Mucosa of rectum (tissue), 2 donors: ENCODE data around the gene RIN3.

Experiments
- H3K27ac ChIP-seq, 2 donors: one replicate each; pipeline ENCODE4 v1.7.0; 2013; ENCODE audit warnings: inconsistent platforms in 2 of 2, low read depth in 2 of 2, low read length in 2 of 2
- H3K27me3 ChIP-seq, 2 donors: one replicate each; pipeline ENCODE4 v1.7.0; 2013; ENCODE audit warnings: low read length in 2 of 2; ENCODE audit not compliant: control insufficient read depth in 2 of 2, insufficient read depth in 2 of 2
- H3K36me3 ChIP-seq, 2 donors: one replicate each; pipeline ENCODE4 v1.7.0; 2013; ENCODE audit warnings: low read length in 2 of 2; ENCODE audit not compliant: control insufficient read depth in 2 of 2, insufficient read depth in 2 of 2
- H3K4me1 ChIP-seq, 2 donors: one replicate each; pipeline ENCODE4 v1.7.0; 2013; ENCODE audit warnings: low read length in 2 of 2, mild to moderate bottlenecking in 1 of 2; ENCODE audit not compliant: control insufficient read depth in 2 of 2, insufficient read depth in 2 of 2
- H3K4me3 ChIP-seq, 2 donors: one replicate each; pipeline ENCODE4 v1.7.0; 2013; ENCODE audit warnings: low read length in 2 of 2
- H3K9ac ChIP-seq, 2 donors: one replicate each; pipeline ENCODE4 v1.7.0; 2013; ENCODE audit warnings: low read length in 2 of 2, low read depth in 1 of 2, mild to moderate bottlenecking in 1 of 2
- H3K9me3 ChIP-seq, 2 donors: one replicate each; pipeline ENCODE4 v1.7.0; 2013; ENCODE audit warnings: low read length in 2 of 2; ENCODE audit not compliant: control insufficient read depth in 2 of 2
- donor health status: healthy.
- donor health status: Normal muscosa, but diverticular disease.

Gene RIN3

DNA sequence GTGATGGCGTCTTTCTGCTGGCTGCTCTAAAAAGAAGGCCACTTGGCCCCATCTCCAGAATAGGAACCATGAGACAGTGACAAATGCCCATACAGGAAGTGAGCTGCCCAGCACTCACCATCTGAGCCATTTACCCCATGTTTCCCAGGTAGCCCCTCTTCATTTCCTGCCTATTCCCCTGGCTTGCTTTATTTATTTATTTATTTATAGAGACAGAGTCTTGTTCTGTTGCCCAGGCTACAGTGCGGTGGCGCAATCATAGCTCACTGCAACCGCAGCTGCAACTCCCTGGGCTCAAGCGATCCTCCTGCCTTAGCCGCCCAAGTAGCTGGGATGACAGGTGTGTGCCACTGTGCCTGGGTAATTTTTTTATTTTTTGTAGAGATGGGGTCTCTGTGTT is 71.2 kb downstream of the RIN3 start:
- H3K36me3 ChIP-seq = peaks cover 2 to 4% of the 10 kb centered on the region in 2 donors
- H3K27me3 ChIP-seq = no peaks in the 10 kb centered on the region
- H3K4me3 ChIP-seq = no peak overlapping the region
- H3K27ac ChIP-seq = no peak overlapping the region
- no peaks in the 10 kb centered on the region for H3K9me3 ChIP-seq
- no peak overlapping the region for H3K9ac ChIP-seq
- H3K4me1 ChIP-seq = peaks cover 2 to 14% of the 10 kb centered on the region in 2 donors

DNA sequence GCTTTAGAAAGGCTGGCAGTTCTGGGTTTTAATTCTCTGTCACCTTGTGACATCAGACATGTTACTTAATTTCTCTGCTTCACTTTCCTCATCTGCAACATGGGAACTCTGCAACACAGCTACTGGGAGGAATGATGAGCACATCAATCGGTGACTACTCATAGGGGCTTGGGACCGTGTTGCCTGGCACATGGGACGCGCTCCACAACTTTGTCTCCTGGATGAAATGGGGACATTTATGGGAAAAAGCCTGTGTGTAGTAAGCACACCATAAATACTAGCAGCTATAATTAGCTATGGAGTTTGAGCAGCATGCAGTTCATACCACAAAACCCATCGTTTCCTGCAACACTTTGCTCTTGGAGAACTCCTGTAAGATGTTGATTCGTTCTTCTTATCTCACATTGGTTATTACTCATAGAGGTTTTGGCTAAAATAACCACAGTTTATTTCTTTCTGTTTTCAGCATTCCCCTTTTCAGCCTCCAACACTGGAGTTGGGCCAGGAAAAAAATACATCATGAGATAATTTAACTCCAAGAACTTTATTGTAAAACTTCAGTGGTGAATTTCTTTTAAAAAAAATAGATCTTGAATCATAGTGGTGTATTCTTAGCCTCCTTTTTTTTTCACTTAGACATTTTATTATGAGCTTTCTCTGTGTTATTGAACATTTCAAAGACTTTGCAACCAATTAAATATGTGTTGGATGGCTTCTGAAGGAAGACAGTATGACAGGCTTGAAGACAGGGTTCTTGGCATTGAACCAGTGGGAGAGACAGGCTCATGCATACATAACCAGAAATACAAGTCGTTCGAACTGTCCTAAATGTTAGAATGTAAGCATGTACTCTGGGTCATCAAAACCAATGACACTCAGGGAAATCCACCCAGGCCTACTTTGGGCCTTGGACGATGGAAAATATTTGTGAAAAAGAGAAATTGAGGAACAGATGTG is 72.7 kb downstream of the RIN3 start:
- no peaks in the 10 kb centered on the region for H3K9me3 ChIP-seq
- no peak overlapping the region for H3K9ac ChIP-seq
- H3K4me3 ChIP-seq = no peak overlapping the region
- no peaks in the 10 kb centered on the region for H3K27me3 ChIP-seq
- H3K27ac ChIP-seq = peak overlapping the region; percentile 60 to 64
- no peaks in the 10 kb centered on the region for H3K36me3 ChIP-seq
- peaks cover 2 to 14% of the 10 kb centered on the region in 2 donors for H3K4me1 ChIP-seq

GRCh38 chr14:92586963-92587699 is 73.5 kb downstream of the RIN3 start:
- H3K27me3 ChIP-seq = no peaks in the 10 kb centered on the region
- H3K36me3 ChIP-seq = no peaks in the 10 kb centered on the region
- H3K27ac ChIP-seq = peak overlapping the region; percentile 60 to 64

DNA sequence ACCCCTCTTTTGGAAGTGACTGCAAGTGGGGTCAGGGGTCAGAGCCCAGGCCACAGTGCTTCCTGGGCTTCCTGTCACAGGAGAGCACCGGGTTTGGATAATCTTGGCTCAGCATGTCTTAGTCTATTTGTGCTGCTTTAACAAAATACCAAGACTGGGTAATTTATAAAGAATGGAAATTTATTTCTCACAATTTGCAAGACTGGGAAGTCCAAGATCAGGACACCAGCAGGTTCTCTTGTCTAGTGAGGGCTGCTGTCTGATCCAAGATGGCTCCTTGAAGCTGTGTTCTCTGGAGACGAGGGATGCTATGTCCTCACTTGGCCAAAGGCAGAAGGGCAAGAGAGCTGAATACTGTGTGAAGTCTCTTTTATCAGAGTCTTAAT is 74.1 kb downstream of the RIN3 start:
- Histone ChIP-seq H3K4me3 (no peak overlapping the region), H3K4me1 (peaks cover 2 to 12% of the 10 kb centered on the region in 2 donors), H3K9me3 (no peaks in the 10 kb centered on the region), H3K27ac (peak overlapping the region; percentile 60 to 64), H3K36me3 (no peaks in the 10 kb centered on the region), H3K27me3 (no peaks in the 10 kb centered on the region), H3K9ac (no peak overlapping the region)

More at GRCh38 chr14:92586963-92587699, 73.5 kb downstream of the RIN3 start:
- Histone ChIP-seq H3K9ac (no peak overlapping the region), H3K9me3 (no peaks in the 10 kb centered on the region), H3K4me3 (no peak overlapping the region), H3K4me1 (peaks cover 2 to 14% of the 10 kb centered on the region in 2 donors)

DNA sequence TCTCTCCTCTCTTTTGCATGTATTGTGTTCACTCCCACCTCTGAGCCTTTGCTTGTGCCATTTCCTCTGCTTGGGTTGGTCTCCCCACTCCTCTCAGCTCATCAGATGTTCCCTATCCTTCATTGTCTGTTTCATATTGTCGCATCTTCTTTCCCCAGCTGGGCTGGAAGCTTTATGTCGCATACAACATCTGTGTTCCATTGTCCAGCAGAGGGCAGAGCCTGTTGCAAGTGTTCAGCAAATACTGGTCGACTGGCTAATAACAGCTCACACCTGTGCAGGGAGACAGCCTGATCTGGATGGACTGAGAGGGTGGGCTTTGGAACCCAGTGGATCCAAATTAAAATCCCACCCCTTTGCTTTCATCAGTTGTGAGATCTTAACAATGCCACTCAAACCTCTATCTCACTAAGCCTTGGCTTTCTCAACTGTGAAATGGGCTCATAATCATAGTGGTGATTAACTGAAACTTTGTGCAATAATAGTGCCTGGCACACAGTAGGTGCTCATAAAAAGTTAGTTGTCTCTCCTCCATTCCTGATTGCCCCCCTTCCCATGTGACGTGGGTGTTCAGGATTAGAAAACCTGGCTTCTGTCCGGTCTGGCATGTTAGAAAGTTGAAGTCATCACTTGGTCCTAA is 75.8 kb downstream of the RIN3 start:
- Histone ChIP-seq H3K36me3 (no peaks in the 10 kb centered on the region), H3K27me3 (no peaks in the 10 kb centered on the region), H3K4me1 (peaks cover 2 to 11% of the 10 kb centered on the region in 2 donors), H3K27ac (no peak overlapping the region), H3K4me3 (no peak overlapping the region), H3K9ac (no peak overlapping the region), H3K9me3 (no peaks in the 10 kb centered on the region)

DNA sequence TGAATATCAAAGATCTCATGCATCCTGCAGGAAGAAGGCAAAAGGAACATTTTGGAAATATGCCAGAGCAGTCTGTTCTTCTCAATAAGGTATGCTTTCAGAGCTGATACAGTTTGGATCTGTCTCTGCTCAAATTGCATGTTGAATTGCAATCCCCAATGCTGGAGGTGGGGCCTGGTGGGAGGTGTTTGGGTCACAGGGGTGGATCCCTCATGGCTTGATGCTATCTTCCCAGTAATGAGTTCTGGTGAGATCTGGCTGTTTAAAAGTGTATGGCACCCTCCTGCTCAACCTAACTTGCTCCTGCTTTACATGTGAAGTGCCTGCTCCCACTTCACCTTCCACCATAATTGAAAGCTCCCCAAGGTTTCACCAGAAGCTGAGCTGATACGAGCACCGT is 76.6 kb downstream of the RIN3 start:
- Histone ChIP-seq H3K27me3 (no peaks in the 10 kb centered on the region), H3K9ac (no peak overlapping the region), H3K4me1 (peaks cover 0 to 6% of the 10 kb centered on the region in 2 donors), H3K27ac (no peak overlapping the region), H3K4me3 (no peak overlapping the region), H3K9me3 (no peaks in the 10 kb centered on the region), H3K36me3 (no peaks in the 10 kb centered on the region)

GRCh38 chr14:92590941-92591340 is 77.4 kb downstream of the RIN3 start:
- no peak overlapping the region for H3K4me3 ChIP-seq
- no peaks in the 10 kb centered on the region for H3K36me3 ChIP-seq
- H3K9me3 ChIP-seq = no peaks in the 10 kb centered on the region
- H3K4me1 ChIP-seq = peaks cover 0 to 6% of the 10 kb centered on the region in 2 donors
- no peak overlapping the region for H3K27ac ChIP-seq
- no peak overlapping the region for H3K9ac ChIP-seq
- no peaks in the 10 kb centered on the region for H3K27me3 ChIP-seq

DNA sequence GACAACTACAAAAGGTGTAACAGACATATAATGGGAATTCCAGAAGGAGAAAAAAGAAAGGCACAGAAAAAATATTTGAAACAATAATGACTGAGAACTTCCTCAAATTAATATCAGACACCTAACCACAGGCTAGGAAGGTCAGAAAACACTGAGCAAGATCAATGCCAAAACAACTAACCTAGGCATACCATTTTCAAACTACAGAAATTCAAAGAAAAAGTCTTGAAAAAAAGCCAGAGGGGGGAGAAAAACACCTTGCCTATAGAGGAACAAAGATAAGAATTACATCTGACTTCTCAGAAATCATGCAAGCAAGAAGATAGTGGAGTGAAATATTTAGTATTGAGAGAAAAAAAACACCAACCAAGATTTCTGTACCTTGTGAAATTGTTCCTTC is 77.8 kb downstream of the RIN3 start:
- no peaks in the 10 kb centered on the region for H3K9me3 ChIP-seq
- H3K9ac ChIP-seq = no peak overlapping the region
- H3K4me3 ChIP-seq = no peak overlapping the region
- H3K27me3 ChIP-seq = no peaks in the 10 kb centered on the region
- no peaks in the 10 kb centered on the region for H3K36me3 ChIP-seq
- H3K27ac ChIP-seq = no peak overlapping the region
- H3K4me1 ChIP-seq = peaks cover 0 to 6% of the 10 kb centered on the region in 2 donors

DNA sequence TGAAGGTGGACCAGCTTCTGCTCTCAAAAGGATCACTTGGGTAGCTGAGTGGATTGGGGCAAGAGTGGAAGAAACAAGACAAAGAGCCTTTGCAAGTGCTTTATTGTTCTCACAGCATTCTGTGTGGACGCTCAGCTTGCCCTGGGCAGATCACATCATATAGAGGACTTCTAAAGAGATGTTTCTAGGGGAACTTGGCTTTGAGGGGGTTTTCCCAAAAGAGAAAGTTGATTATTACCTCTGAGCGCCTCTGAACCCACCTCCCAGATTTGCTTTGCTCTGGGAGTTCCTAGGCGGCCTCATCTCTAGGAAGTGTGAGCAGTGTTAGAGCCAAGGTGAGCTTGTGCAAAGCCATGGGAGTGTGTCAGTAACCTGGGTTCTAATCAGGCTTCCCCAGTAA is 81.7 kb downstream of the RIN3 start:
- no peaks in the 10 kb centered on the region for H3K27me3 ChIP-seq
- no peaks in the 10 kb centered on the region for H3K36me3 ChIP-seq
- no peak overlapping the region for H3K27ac ChIP-seq
- H3K9ac ChIP-seq = no peak overlapping the region
- peaks cover 0 to 3% of the 10 kb centered on the region in 2 donors for H3K4me1 ChIP-seq
- H3K4me3 ChIP-seq = no peak overlapping the region
- no peaks in the 10 kb centered on the region for H3K9me3 ChIP-seq
